Measurements from ENCODE around the gene TRPM3.

The TRPM3 gene

GRCh38 chr9:71130521-71130920, 9.1 kb upstream of the TRPM3 start (continued):
- TF ChIP-seq ZNF658 (tag by site-specific recombination; IDR thresholded peaks at IDR 0.05) (no peak), ZNF211 (tag by site-specific recombination; IDR thresholded peaks at IDR 0.05; ENCODE audit: low read depth) (no peak), AEBP2 (tag by site-specific recombination; IDR thresholded peaks at IDR 0.05; ENCODE audit: borderline replicate concordance) (no peak), YY1 (tag by site-specific recombination; IDR thresholded peaks at IDR 0.05) (no peak), MZF1 (tag by site-specific recombination; IDR thresholded peaks at IDR 0.05; ENCODE audit: borderline replicate concordance) (no peak), ZNF747 (tag by site-specific recombination; IDR thresholded peaks at IDR 0.05) (no peak), KLF17 (tag by site-specific recombination; IDR thresholded peaks at IDR 0.05) (no peak), ZNF514 (tag by site-specific recombination; IDR thresholded peaks at IDR 0.05) (no peak), ZNF555 (tag by site-specific recombination; conservative IDR thresholded peaks at IDR 0.05) (no peak), ZEB2 (tag by site-specific recombination; IDR thresholded peaks at IDR 0.05) (no peak)

- Histone ChIP-seq H3K36me3 (ENCODE audit: control insufficient read depth in 2 of 2, insufficient read depth in 1 of 2, low read length in 2 of 2) (no peaks in the 10 kb centered on the region), H3K9me3 (ENCODE audit: control insufficient read depth, insufficient read depth, low read depth, low read length) (no peaks in the 10 kb centered on the region), H3K27ac (ENCODE audit: extremely low read depth, low read depth, low read length) (no peak overlapping the region), H3K4me1 (ENCODE audit: control insufficient read depth, insufficient read depth, low read length) (no peaks in the 10 kb centered on the region), H3K4me3 (ENCODE audit: low read depth, low read length) (no peak overlapping the region)
- ChIA-PET POLR2A (no interaction called here), CTCF (no interaction called here)
- TF ChIP-seq PBX3 (CRISPR knock-in tag; IDR thresholded peaks at IDR 0.05) (no peak), ZNF624 (tag by site-specific recombination; IDR thresholded peaks at IDR 0.05) (no peak), ZNF175 (tag by site-specific recombination; IDR thresholded peaks at IDR 0.05) (no peak), ZNF132 (tag by site-specific recombination; IDR thresholded peaks at IDR 0.05; ENCODE audit: borderline replicate concordance) (no peak), ZSCAN30 (tag by site-specific recombination; IDR thresholded peaks at IDR 0.05) (no peak), ZNF654 (tag by site-specific recombination; IDR thresholded peaks at IDR 0.05; ENCODE audit: low read depth) (no peak), ZNF214 (tag by site-specific recombination; IDR thresholded peaks at IDR 0.05; ENCODE audit: borderline replicate concordance) (no peak), MEIS1 (CRISPR knock-in tag; IDR thresholded peaks at IDR 0.05; ENCODE audit: borderline replicate concordance) (no peak), ZNF791 (tag by site-specific recombination; IDR thresholded peaks at IDR 0.05) (no peak), GLIS2 (tag by site-specific recombination; IDR thresholded peaks at IDR 0.05) (no peak), ZFP41 (tag by site-specific recombination; IDR thresholded peaks at IDR 0.05; ENCODE audit: borderline replicate concordance) (no peak), ZSCAN5A (tag by site-specific recombination; IDR thresholded peaks at IDR 0.05) (no peak)
These were observed 7.4 kb upstream of the TRPM3 start for GRCh38 chr9:71128796-71129195.
